H1 (cell line): ENCODE data around the gene DNMT3L. TPM values are rescaled to one million over a fixed set of nuclear protein-coding genes. Genes with fewer than 3 reads are reported as not detected.

Experiments
- ASH2L ChIP-seq: fragments of 200-600, 300-600 bp; sonication (generic); IDR thresholded peaks from one replicate; pipeline ENCODE4 v1.7.1; 2017; ENCODE audit warnings: low read length
- ATF2 ChIP-seq: IDR thresholded peaks from 2 replicates; pipeline ENCODE4 v1.6.1; 2012; ENCODE audit warnings: low read length, inconsistent platforms
- BCL11A ChIP-seq, 2 experiments: IDR thresholded peaks; one replicate each; pipeline ENCODE4 v1.6.1; 2011; ENCODE audit warnings: low read depth in 2 of 2, low read length in 2 of 2, mild to moderate bottlenecking in 2 of 2
- CTCF ChIP-seq, 3 experiments: IDR thresholded peaks; 1 replicate in 2 of 3; 2 replicates in 1 of 3; pipeline versions ENCODE4 v1.5.1 to v1.6.1; 2011; ENCODE audit warnings: low read length in 3 of 3, mild to moderate bottlenecking in 3 of 3, inconsistent platforms in 2 of 3, low read depth in 1 of 3, moderate library complexity in 1 of 3; ENCODE audit not compliant: insufficient read depth in 1 of 3; ENCODE audit errors: control extremely low read depth in 1 of 3
- JUN ChIP-seq: IDR thresholded peaks from 2 replicates; pipeline ENCODE4 v1.6.1; 2011; ENCODE audit warnings: low read depth, mild to moderate bottlenecking, improper control_type of control experiment, low read length
- KDM4A ChIP-seq: IDR thresholded peaks from one replicate; pipeline ENCODE4 v1.7.1; 2012; ENCODE audit warnings: low read depth, mild to moderate bottlenecking, moderate library complexity, low read length, inconsistent platforms; ENCODE audit not compliant: severe bottlenecking
- ZNF274 ChIP-seq: IDR thresholded peaks from 2 replicates; pipeline ENCODE4 v1.7.0; 2012; ENCODE audit warnings: low read length, borderline replicate concordance; ENCODE audit errors: extremely low read depth
- polyA plus RNA-seq, 7 experiments: library from polyadenylated mRNA; depleted of rRNA in 3 of 7; stranded (reverse) in 5 of 7; unstranded in 2 of 7; fragments of >200 nt in 5 of 7; fragments of 200-250 nt in 2 of 7; gene quantifications; 1 replicate in 5 of 7; 2 replicates in 1 of 7; 4 replicates in 1 of 7; pipeline versions ENCODE4 v1.2.1 to v1.2.3, GENCODE V29; 2011 to 2013; ENCODE audit warnings: missing spikeins in 2 of 7, mixed read lengths in 2 of 7
- total RNA-seq: library from RNA; stranded (reverse); fragmentation: NEBNext Ultra II Directional; extraction: Animal tissue kit (Norgen Biotek cat#: 25700); gene quantifications from 2 replicates; pipeline ENCODE4 v1.2.1, GENCODE V29; 2021

DNMT3L gene
- total and polyA plus RNA-seq, 2 of the 8 experiments (the other 6 are each of a cell fraction or from before 2014, with no cell fraction given) = 0.06 TPM; not detected in 1

DNA sequence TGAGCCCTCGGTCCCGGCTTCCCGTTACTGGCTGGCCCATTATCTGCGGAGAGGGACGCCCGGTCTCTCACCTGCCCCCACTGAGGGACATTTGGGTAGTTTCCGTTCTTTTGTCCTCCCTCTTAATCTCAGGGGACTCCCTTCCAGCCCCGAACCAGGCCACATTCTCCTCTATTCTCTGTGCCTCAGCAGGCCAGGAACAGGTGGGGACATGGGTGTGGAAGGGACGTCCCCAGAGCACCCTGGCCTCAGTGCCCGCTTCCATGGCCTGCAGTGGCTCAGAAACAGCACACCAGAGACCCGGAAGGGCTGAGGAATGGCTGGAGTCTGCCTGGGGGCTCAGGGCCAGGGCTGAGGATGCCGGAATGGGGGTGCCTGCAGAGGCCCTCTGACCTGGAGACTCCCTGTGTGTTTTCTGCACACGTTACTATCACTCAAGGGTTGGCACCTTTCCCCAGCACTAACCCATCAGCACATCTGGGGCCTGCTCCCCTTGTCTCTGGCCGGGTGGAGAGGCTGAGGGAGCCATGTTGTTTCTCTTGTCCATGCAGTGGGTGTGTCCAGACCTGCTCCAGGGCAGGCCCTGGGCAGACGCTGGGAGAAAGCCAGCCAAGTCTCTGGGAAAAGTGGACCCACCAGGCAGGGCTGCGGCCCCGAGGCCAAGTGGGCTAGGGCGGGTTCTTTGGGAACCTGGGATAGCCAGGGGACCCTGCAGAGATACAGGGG lies 10.0 kb upstream of the DNMT3L start (continued):
- TF ChIP-seq ATF2 (no peak), JUN (no peak), KDM4A (no peak), BCL11A (IDR thresholded peaks at IDR 0.05; ENCODE audit: low read depth in 2 of 2, low read length in 2 of 2) (no peak), ZNF274 (no peak), ASH2L (no peak), CTCF (IDR thresholded peaks at IDR 0.05; ENCODE audit: control extremely low read depth in 1 of 3, insufficient read depth in 1 of 3, low read depth in 1 of 3, low read length in 3 of 3) (no peak)
